ENCODE results near the gene PDS5B.
"Not testable (repeated sequence)": the region's sequence is repeated elsewhere in the genome, so short reads cannot be mapped to it uniquely, and the experiment has no call there.

DNA sequence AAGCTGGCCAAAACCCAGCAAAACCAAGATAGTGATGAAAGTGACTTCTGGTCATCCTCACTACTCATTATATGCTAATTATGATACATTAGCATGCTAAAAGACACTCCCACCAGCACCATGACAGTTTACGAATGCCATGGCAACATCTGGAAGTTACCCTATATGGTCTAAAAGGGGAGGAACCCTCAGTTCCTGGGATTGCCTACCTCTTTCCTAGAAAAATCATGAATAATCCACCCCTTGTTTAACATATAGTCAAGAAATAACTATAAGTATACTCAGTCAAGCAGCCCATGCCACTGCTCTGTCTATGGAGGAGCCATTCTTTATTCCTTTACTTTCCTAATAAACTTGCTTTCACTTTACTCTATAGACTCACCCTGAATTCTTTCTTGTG is 25.4 kb upstream of the PDS5B start:
- TF ChIP-seq, protein P1, sequence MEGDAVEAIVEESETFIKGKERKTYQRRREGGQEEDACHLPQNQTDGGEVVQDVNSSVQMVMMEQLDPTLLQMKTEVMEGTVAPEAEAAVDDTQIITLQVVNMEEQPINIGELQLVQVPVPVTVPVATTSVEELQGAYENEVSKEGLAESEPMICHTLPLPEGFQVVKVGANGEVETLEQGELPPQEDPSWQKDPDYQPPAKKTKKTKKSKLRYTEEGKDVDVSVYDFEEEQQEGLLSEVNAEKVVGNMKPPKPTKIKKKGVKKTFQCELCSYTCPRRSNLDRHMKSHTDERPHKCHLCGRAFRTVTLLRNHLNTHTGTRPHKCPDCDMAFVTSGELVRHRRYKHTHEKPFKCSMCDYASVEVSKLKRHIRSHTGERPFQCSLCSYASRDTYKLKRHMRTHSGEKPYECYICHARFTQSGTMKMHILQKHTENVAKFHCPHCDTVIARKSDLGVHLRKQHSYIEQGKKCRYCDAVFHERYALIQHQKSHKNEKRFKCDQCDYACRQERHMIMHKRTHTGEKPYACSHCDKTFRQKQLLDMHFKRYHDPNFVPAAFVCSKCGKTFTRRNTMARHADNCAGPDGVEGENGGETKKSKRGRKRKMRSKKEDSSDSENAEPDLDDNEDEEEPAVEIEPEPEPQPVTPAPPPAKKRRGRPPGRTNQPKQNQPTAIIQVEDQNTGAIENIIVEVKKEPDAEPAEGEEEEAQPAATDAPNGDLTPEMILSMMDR (IDR thresholded peaks at IDR 0.05) = not testable (repeated sequence)
- TF ChIP-seq POLR2A (IDR thresholded peaks at IDR 0.05) = not testable (repeated sequence)
